A549 (cell line): ENCODE results near the gene CMYA5. TPM values are rescaled to one million over a fixed set of nuclear protein-coding genes. Genes with fewer than 3 reads are reported as not detected.
"Not testable (repeated sequence)": the region's sequence is repeated elsewhere in the genome, so short reads cannot be mapped to it uniquely, and the experiment has no call there.

ENCODE experiments used
- ATAC-seq, 2 experiments: fragments of 200-7000 bp in 1 of 2; fragments of >200 bp in 1 of 2; cut with Nextera tagmentation in 1 of 2; cut with Tn5 transposase in 1 of 2; 3 replicates each; pipeline versions ENCODE4 v1.8.0 to v1.9.1; 2018 to 2020; ENCODE audit warnings: mild to moderate bottlenecking in 1 of 2, moderate library complexity in 1 of 2
- CTCF ChIA-PET: fragments of 300-600 bp; sonication (Branson Sonifier 250); formaldehyde crosslinking; extraction: SDS; loops from one replicate; lab custom pipeline; 2021; ENCODE audit warnings: antibody characterized with exemption, inconsistent platforms; lab: Yijun Ruan, JAX
- POLR2A ChIA-PET: fragments of 350-600 bp; formaldehyde crosslinking; extraction: SDS; loops from one replicate; lab custom pipeline; 2021; ENCODE audit warnings: antibody characterized with exemption, inconsistent platforms; lab: Yijun Ruan, JAX
- DNase-seq, 2 experiments: peaks; one replicate each; pipeline versions ENCODE4 v3.0.0 to v3.0.0-alpha.2; 2011 to 2016; ENCODE audit warnings: low read depth in 1 of 2, low spot score in 1 of 2
- FAIRE-seq: peaks from 2 replicates; lab custom pipeline; 2011; peaks lifted over from hg19 to GRCh38; lab: Jason Lieb, UNC
- H3K27ac ChIP-seq, 2 experiments: fragments of >200 bp; sonication (Bioruptor Twin); formaldehyde crosslinking; 3 replicates each; pipeline ENCODE4 v1.5.1; 2016 to 2017
- H3K4me1 ChIP-seq: fragments of >200 bp; sonication (Bioruptor Twin); formaldehyde crosslinking; 3 replicates; pipeline ENCODE4 v1.6.1; 2016
- H3K4me2 ChIP-seq: fragments of >200 bp; sonication (Bioruptor Twin); formaldehyde crosslinking; 3 replicates; pipeline ENCODE4 v1.6.1; 2016
- H3K4me3 ChIP-seq: fragments of >200 bp; sonication (Bioruptor Twin); formaldehyde crosslinking; 3 replicates; pipeline ENCODE4 v1.5.1; 2016
- H3K9me3 ChIP-seq: fragments of >200 bp; sonication (Bioruptor Twin); formaldehyde crosslinking; 3 replicates; pipeline ENCODE4 v1.6.1; 2016
- CBX2 ChIP-seq: fragments of 200-600 bp; sonication (generic); IDR thresholded peaks from 2 replicates; pipeline ENCODE4 v1.6.1; 2016; ENCODE audit warnings: low read depth, mild to moderate bottlenecking, borderline replicate concordance
- CBX8 ChIP-seq: fragments of 200-600 bp; sonication (generic); IDR thresholded peaks from 2 replicates; pipeline ENCODE4 v1.6.1; 2016
- CEBPB ChIP-seq, 2 experiments: fragments of >200 bp in 1 of 2; sonication (Bioruptor Twin) in 1 of 2; formaldehyde crosslinking in 1 of 2; IDR thresholded peaks; 2 replicates each; pipeline ENCODE4 v1.6.1; 2012 to 2016
- EHF ChIP-seq: fragments of 250-450 bp; sonication (Bioruptor Pico); IDR thresholded peaks from 2 replicates; pipeline ENCODE4 v1.5.0; 2020; ENCODE audit warnings: mild to moderate bottlenecking
- EHMT2 ChIP-seq: fragments of 200-600 bp; sonication (generic); IDR thresholded peaks from 2 replicates; pipeline ENCODE4 v1.6.1; 2016; ENCODE audit warnings: antibody characterized with exemption, low read depth, mild to moderate bottlenecking, moderate library complexity
- ESRRA ChIP-seq: fragments of 150-350 bp; IDR thresholded peaks from 2 replicates; pipeline ENCODE4 v1.6.1; 2014; ENCODE audit warnings: mild to moderate bottlenecking, low read length, borderline replicate concordance
- FOSB ChIP-seq: fragments of 250-450 bp; sonication (Bioruptor Pico); IDR thresholded peaks from 2 replicates; pipeline ENCODE4 v1.5.0; 2020; ENCODE audit warnings: mild to moderate bottlenecking, moderate library complexity
- FOSL2 ChIP-seq, 2 experiments: fragments of 450-650 bp in 1 of 2; fragments of >200 bp in 1 of 2; sonication (Bioruptor Twin) in 1 of 2; formaldehyde crosslinking; IDR thresholded peaks; 2 replicates each; pipeline versions ENCODE4 v1.5.0 to v1.6.1; 2016 to 2020; ENCODE audit warnings: mild to moderate bottlenecking in 1 of 2, moderate library complexity in 1 of 2
- HOXA7 ChIP-seq: fragments of 250-450 bp; sonication (Bioruptor Pico); IDR thresholded peaks from 2 replicates; pipeline ENCODE4 v1.5.0; 2020; ENCODE audit warnings: mild to moderate bottlenecking, moderate library complexity
- JUNB ChIP-seq: fragments of >200 bp; sonication (Bioruptor Twin); formaldehyde crosslinking; IDR thresholded peaks from 2 replicates; pipeline ENCODE4 v1.6.1; 2016
- NFE2L2 ChIP-seq: fragments of 150-350 bp; conservative IDR thresholded peaks from 2 replicates; pipeline ENCODE4 v1.6.1; 2014; ENCODE audit warnings: low read length
- NPAS2 ChIP-seq: fragments of 250-450 bp; sonication (Bioruptor Pico); IDR thresholded peaks from 2 replicates; pipeline ENCODE4 v1.8.0; 2022; ENCODE audit warnings: mild to moderate bottlenecking, moderate library complexity, borderline replicate concordance
- RAD21 ChIP-seq, 2 experiments: fragments of >200 bp in 1 of 2; sonication (Bioruptor Twin) in 1 of 2; formaldehyde crosslinking in 1 of 2; IDR thresholded peaks in 1 of 2; conservative IDR thresholded peaks in 1 of 2; 2 replicates in 1 of 2; 3 replicates in 1 of 2; pipeline ENCODE4 v1.6.1; 2012 to 2018; ENCODE audit warnings: inconsistent platforms in 1 of 2
- RARB ChIP-seq: fragments of 250-450 bp; sonication (Bioruptor Pico); IDR thresholded peaks from 2 replicates; pipeline ENCODE4 v1.8.0; 2021; ENCODE audit warnings: mild to moderate bottlenecking, moderate library complexity
- RFX5 ChIP-seq: fragments of 450-650 bp; IDR thresholded peaks from 2 replicates; pipeline ENCODE4 v1.7.1; 2014; ENCODE audit warnings: antibody characterized with exemption, mild to moderate bottlenecking, moderate library complexity
- RNF2 ChIP-seq: fragments of 200-600 bp; sonication (generic); IDR thresholded peaks from 2 replicates; pipeline ENCODE4 v1.6.1; 2016; ENCODE audit warnings: low read depth, mild to moderate bottlenecking, antibody characterized with exemption, moderate library complexity, borderline replicate concordance
- SREBF2 ChIP-seq: fragments of 450-650 bp; IDR thresholded peaks from 2 replicates; pipeline ENCODE4 v1.6.1; 2014; ENCODE audit warnings: mild to moderate bottlenecking, moderate library complexity
- ZNF302 ChIP-seq: fragments of 250-450 bp; sonication (Bioruptor Pico); IDR thresholded peaks from 2 replicates; pipeline ENCODE4 v1.9.0; 2021; ENCODE audit warnings: inconsistent platforms, mild to moderate bottlenecking, moderate library complexity
- ZSCAN20 ChIP-seq: fragments of 250-450 bp; sonication (Bioruptor Pico); IDR thresholded peaks from 2 replicates; pipeline ENCODE4 v1.8.0; 2022; ENCODE audit warnings: mild to moderate bottlenecking, moderate library complexity
- WGBS: methylation state at CpG from one replicate; pipeline ENCODE4 v1.1.6; 2017; ENCODE audit errors: missing lambda C conversion rate; 5-methylcytosine and 5-hydroxymethylcytosine counted together
- polyA plus RNA-seq, 4 experiments: library from polyadenylated mRNA; depleted of rRNA in 3 of 4; stranded (reverse); fragments of >200 nt; fragmentation: RNase III in 1 of 4; extraction: RNeasy Plus Mini Kit Qiagen cat#74134 plus additional on column Dnase treatment in 1 of 4; gene quantifications; 2 replicates in 3 of 4; 3 replicates in 1 of 4; pipeline ENCODE4 v1.2.3, GENCODE V29; 2011 to 2017
- TF ChIP-seq, protein P1 (sequence below): fragments of 150-350 bp; IDR thresholded peaks from 2 replicates; pipeline ENCODE4 v1.6.1; 2014; ENCODE audit warnings: low read depth, mild to moderate bottlenecking, low read length

The CMYA5 gene
- polyA plus RNA-seq, 2 of the 4 experiments (the other 2 are of a cell fraction) = 0.10 to 0.61 TPM

DNA sequence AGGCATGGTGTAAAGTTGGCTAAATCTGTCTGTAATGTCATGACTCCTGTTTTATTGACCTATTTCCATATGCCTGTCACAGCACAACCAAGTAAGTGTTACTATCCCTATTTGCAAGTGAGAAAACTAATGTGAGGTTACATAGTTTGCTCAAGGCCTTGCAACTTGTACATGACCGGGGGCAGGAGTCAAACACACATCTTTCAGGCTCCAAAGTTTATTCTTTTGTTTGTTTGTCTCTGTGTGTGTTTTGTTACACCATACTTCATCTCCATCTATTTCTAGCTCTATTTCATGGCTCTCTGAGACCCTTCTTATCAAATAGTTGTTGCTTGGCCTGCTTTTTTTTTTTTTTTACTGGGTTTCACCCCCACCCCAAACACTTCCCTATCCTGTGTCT, 70.2 kb downstream of the CMYA5 start:
- TF ChIP-seq SREBF2 (no peak), FOSL2 (IDR thresholded peaks at IDR 0.05) (no peak), FOSL2 (CRISPR knock-in tag; IDR thresholded peaks at IDR 0.05) (no peak)
- no peaks in the 10 kb centered on the region for H3K9me3 ChIP-seq
- H3K4me1 ChIP-seq = no peaks in the 10 kb centered on the region
- DNase-seq (no peak), FAIRE-seq (no peak), ATAC-seq (no peak)
- no peak overlapping the region for H3K4me2 ChIP-seq
- POLR2A ChIA-PET = no interaction called here
- no peak overlapping the region for H3K4me3 ChIP-seq
- no peak overlapping the region for H3K27ac ChIP-seq
- 30% methylated on average over 1 of the region's 1 CpG for WGBS
- CTCF ChIA-PET = interaction anchor here (0.6 kb wide), 1 partner anchor 68 kb away, joined by 3 read pairs; no protein-coding TSS in a partner anchor

DNA sequence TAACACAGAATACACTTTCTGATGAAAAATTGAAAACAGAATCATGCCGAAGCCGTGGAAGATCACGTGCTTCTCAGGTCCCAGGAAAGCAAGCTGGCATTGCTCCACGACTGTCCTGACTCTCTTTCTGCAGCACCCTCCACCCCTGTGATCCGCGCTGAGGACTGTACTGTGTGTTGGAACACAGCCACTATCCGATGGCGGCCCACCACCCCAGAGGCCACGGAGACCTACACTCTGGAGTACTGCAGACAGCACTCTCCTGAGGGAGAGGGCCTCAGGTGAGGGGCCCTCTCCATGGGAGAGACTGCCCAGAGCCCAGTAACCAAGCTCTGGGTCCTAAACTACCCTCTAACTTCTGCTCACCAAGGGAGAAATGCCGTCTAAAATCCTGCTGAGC, 73.3 kb downstream of the CMYA5 start:
- CTCF ChIA-PET = interaction anchor here (1.0 to 1.4 kb wide), 2 partner anchors 68 to 738 kb away, joined by 3 to 5 read pairs; no protein-coding TSS in a partner anchor
- 69% methylated on average over 9 of the region's 10 CpGs for WGBS
- H3K4me3 ChIP-seq = no peak overlapping the region
- H3K27ac ChIP-seq = no peak overlapping the region
- no peaks in the 10 kb centered on the region; the same call in 2 of the 3 replicates for H3K9me3 ChIP-seq
- TF ChIP-seq ZNF302 (CRISPR knock-in tag) (no peak), EHMT2 (no peak), CBX8 (no peak), JUNB (no peak), CEBPB (IDR thresholded peaks at IDR 0.05) (no peak), RNF2 (no peak), FOSL2 (IDR thresholded peaks at IDR 0.05) (no peak), FOSL2 (CRISPR knock-in tag; IDR thresholded peaks at IDR 0.05) (no peak), EHF (CRISPR knock-in tag) (no peak), NPAS2 (CRISPR knock-in tag) (no peak), RFX5 (no peak), FOSB (CRISPR knock-in tag) (no peak), ZSCAN20 (CRISPR knock-in tag) (no peak), CBX2 (no peak), ESRRA (no peak)
- TF ChIP-seq, protein P1, sequence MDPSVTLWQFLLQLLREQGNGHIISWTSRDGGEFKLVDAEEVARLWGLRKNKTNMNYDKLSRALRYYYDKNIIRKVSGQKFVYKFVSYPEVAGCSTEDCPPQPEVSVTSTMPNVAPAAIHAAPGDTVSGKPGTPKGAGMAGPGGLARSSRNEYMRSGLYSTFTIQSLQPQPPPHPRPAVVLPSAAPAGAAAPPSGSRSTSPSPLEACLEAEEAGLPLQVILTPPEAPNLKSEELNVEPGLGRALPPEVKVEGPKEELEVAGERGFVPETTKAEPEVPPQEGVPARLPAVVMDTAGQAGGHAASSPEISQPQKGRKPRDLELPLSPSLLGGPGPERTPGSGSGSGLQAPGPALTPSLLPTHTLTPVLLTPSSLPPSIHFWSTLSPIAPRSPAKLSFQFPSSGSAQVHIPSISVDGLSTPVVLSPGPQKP = no peak
- no peak for FAIRE-seq
- DNase-seq = no peak
- POLR2A ChIA-PET = no interaction called here
- no peak overlapping the region for H3K4me2 ChIP-seq
- no peak for ATAC-seq
- H3K4me1 ChIP-seq = no peaks in the 10 kb centered on the region

DNA sequence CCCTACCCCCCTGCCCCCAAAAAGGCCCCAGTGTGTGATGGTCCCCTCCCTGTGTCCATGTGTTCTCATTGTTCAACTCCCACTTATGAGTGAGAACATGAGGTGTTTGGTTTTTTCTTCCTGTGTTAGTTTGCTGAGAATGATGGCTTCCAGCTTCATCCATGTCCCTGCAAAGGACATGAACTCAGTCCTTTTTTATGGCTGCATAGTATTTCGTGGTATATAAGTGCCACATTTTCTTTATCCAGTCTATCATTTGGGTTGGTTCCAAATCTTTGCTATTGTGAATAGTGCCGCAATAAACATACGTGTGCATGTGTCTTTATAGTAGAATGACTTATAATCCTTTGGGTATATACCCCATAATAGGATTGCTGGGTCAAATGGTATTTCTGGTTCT, 74.5 kb downstream of the CMYA5 start:
- H3K4me2 ChIP-seq, H3K27ac ChIP-seq, FAIRE-seq, H3K4me1 ChIP-seq, H3K4me3 ChIP-seq, POLR2A ChIA-PET, DNase-seq, H3K9me3 ChIP-seq, ATAC-seq: not testable (repeated sequence)
- CTCF ChIA-PET = interaction anchor here (1.1 kb wide), 1 partner anchor 9 kb away, joined by 5 read pairs; no protein-coding TSS in a partner anchor
- 55% methylated on average over 3 of the region's 3 CpGs for WGBS

DNA sequence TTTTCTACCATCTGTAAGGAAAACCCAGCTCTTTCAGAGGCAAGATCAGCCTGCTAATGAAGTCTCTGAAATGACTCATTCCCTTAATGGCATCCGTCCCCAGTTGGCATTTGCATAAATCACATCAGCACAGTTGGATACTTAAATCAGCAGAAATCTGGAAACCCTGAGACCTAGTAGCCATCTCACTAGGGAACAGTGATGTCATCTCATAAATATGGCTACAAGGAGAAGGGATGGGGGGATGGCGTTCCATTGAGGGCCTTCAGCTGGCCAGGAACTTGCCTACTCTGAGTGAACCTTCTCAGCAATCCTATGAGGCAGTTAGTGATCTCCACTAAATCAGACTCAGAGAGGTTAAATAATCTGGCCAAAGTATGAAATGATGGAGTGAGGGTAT, 81.8 kb downstream of the CMYA5 start:
- no peak overlapping the region for H3K27ac ChIP-seq
- no peak overlapping the region for H3K4me2 ChIP-seq
- DNase-seq = no peak
- ATAC-seq = no peak
- H3K4me1 ChIP-seq = no peaks in the 10 kb centered on the region
- no peak for TF ChIP-seq HOXA7 (CRISPR knock-in tag)
- no peak for TF ChIP-seq NPAS2 (CRISPR knock-in tag)
- TF ChIP-seq RAD21 (conservative IDR thresholded peaks at IDR 0.05 in 1 of 2, IDR thresholded peaks at IDR 0.05 in 1 of 2) = no peak
- no peak for TF ChIP-seq RFX5
- TF ChIP-seq RARB = no peak
- TF ChIP-seq NFE2L2 = no peak
- no peak for TF ChIP-seq RNF2
- peaks cover 8% of the 10 kb centered on the region; the same call in 1 of the 3 replicates for H3K9me3 ChIP-seq
- ChIA-PET POLR2A (no interaction called here), CTCF (interaction anchor here (0.6 to 1.2 kb wide), 3 partner anchors 87 to 537 kb away, joined by 3 read pairs; no protein-coding TSS in a partner anchor)
- no peak overlapping the region for H3K4me3 ChIP-seq
- FAIRE-seq = no peak
- 46% methylated on average over 2 of the region's 2 CpGs for WGBS
